Body of pancreas (tissue), 4 donors: ENCODE results near the gene KIF11. TPM values are rescaled to one million over a fixed set of nuclear protein-coding genes. Genes with fewer than 3 reads are reported as not detected.

ENCODE experiments used
- ATAC-seq: fragments of 150-250 bp; one replicate; pipeline ENCODE4 v1.9.1; 2016
- DNase-seq, 4 donors: peaks; one replicate each; pipeline ENCODE4 v3.0.0-alpha.2; 2019
- H3K27ac ChIP-seq, 4 donors: fragments of 200-600 bp; sonication (generic); 1 replicate in 3 of 4; 2 replicates in 1 of 4; pipeline versions ENCODE4 v1.5.1 to v1.6.1; 2016 to 2019; ENCODE audit warnings: mild to moderate bottlenecking in 1 of 4, mixed read lengths in 1 of 4, moderate library complexity in 1 of 4
- H3K27me3 ChIP-seq, 2 donors: fragments of 200-600 bp; sonication (generic); one replicate each; pipeline ENCODE4 v1.6.0; 2016; ENCODE audit warnings: mild to moderate bottlenecking in 1 of 2
- H3K36me3 ChIP-seq, 2 donors: fragments of 200-600 bp; sonication (generic); replicated peaks in 1 of 2; 2 replicates each; pipeline ENCODE4 v1.5.1; 2016; ENCODE audit warnings: low read depth in 2 of 2; ENCODE audit not compliant: insufficient read depth in 1 of 2
- H3K4me1 ChIP-seq: fragments of 200-600 bp; sonication (generic); one replicate; pipeline ENCODE4 v1.6.0; 2016
- H3K4me3 ChIP-seq, 2 donors: fragments of 200-600 bp; sonication (generic); 1 replicate in 1 of 2; 2 replicates in 1 of 2; pipeline ENCODE4 v1.5.1; 2016 to 2019
- H3K9me3 ChIP-seq, 3 donors: fragments of 200-600 bp; sonication (generic); 1 replicate in 2 of 3; 2 replicates in 1 of 3; pipeline ENCODE4 v1.5.1; 2016
- POLR2A ChIP-seq, 3 donors: fragments of 450-650 bp; IDR thresholded peaks; one replicate each; pipeline ENCODE4 v1.6.1; 2016; ENCODE audit warnings: antibody characterized with exemption in 3 of 3, mild to moderate bottlenecking in 2 of 3
- WGBS, 2 donors: methylation state at CpG; one replicate each; pipeline ENCODE4 v1.1.5; 2017; 5-methylcytosine and 5-hydroxymethylcytosine counted together
- intact Hi-C: fragments of 100-400 bp; cut with DNase I; formaldehyde crosslinking; loops from one replicate; pipeline ENCODE4 v1.15.1; 2023
- small RNA-seq: library from RNA; depleted of rRNA; stranded (forward); fragments of <200 nt; gene quantifications from one replicate; pipeline ENCODE3, GENCODE V24; 2016
- total RNA-seq, 2 donors: library from RNA; depleted of rRNA; stranded (reverse); fragments of >200 nt; gene quantifications; one replicate each; pipeline ENCODE4 v1.1.0, GENCODE V29; 2016
- TF ChIP-seq, protein P1 (sequence below), 7 experiments: fragments of 450-650 bp in 4 of 7; fragments of 200-600 bp in 3 of 7; sonication (generic) in 3 of 7; IDR thresholded peaks; one replicate each; pipeline ENCODE4 v1.5.1; 2016 to 2019; ENCODE audit warnings: antibody characterized with exemption in 7 of 7

KIF11 gene
- total RNA-seq, 2 donors from 2014 or later, result 0.26 to 0.66 TPM

DNA sequence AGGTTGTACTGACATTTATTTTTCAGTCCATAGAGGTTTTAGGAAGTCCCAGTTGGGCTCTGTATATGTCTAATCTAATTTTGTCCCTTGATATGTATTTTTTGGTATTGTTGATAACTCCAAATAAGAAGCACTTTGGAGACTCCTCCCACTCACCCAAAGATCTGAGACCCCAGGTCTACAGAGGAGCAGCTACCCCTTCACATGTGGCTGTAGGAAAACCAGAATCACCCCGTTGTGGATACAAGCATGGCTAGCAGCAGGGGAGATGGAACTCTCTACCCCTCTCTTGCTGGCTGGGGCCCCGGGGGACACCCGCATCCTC, 106.2 kb downstream of the KIF11 start:
- H3K4me3 ChIP-seq, result no peak overlapping the region
- WGBS, 2 donors, result 44 to 46% methylated on average over 1 to 3 of the region's 3 CpGs
- DNase-seq, result no peak
- H3K27ac ChIP-seq, result no peak overlapping the region
- no peaks in the 10 kb centered on the region for H3K36me3 ChIP-seq
- H3K27me3 ChIP-seq, result no peaks in the 10 kb centered on the region
- H3K9me3 ChIP-seq, result no peaks in the 10 kb centered on the region
- intact Hi-C loops, result no loop called here
- TF ChIP-seq POLR2A (IDR thresholded peaks at IDR 0.05), result no peak
- TF ChIP-seq, protein P1, sequence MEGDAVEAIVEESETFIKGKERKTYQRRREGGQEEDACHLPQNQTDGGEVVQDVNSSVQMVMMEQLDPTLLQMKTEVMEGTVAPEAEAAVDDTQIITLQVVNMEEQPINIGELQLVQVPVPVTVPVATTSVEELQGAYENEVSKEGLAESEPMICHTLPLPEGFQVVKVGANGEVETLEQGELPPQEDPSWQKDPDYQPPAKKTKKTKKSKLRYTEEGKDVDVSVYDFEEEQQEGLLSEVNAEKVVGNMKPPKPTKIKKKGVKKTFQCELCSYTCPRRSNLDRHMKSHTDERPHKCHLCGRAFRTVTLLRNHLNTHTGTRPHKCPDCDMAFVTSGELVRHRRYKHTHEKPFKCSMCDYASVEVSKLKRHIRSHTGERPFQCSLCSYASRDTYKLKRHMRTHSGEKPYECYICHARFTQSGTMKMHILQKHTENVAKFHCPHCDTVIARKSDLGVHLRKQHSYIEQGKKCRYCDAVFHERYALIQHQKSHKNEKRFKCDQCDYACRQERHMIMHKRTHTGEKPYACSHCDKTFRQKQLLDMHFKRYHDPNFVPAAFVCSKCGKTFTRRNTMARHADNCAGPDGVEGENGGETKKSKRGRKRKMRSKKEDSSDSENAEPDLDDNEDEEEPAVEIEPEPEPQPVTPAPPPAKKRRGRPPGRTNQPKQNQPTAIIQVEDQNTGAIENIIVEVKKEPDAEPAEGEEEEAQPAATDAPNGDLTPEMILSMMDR (IDR thresholded peaks at IDR 0.05), result no peak
- ATAC-seq, result no peak
- peaks cover 49% of the 10 kb centered on the region for H3K4me1 ChIP-seq

DNA sequence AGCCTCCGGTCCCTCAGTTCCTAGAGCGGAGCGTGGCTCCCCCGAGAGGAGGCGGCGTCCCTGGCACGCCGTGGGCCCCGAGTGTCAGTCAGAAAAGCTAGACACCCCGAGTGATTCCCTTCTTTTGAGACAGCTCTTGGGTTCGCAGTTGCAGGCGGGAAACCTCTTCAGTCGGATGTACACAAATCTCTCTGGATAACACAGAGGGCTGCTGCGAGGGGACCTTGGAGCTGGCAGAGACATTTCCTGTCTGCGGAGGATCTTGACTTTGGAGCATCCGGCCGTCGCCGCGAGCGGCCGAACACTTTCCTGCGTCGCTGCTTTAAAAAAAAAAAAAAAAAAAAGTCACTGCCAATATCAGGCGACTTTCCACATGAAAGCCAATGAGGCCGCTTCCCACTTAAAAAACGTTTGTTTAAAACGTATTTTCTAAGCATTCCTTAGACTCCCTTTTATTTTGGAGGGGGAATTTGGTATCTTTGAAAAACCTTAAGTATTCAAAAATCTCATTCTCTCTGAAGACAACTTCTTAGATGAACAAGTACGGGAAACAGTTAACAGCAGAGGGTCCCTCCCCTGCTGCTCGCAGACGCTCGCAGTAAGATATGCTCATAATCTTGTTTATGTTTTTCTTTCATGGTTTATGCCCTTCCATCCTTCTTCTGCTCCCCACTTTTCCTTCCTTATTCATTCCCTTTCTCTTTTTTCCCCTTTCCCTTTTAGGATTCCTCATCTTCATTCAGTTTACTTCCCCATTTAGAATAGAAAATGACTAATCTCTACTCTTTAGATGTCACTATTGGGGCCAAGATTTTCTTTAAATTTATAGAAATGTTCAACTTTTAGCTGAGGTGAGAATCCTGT, 106.8 kb downstream of the KIF11 start:
- peak in 2 of 4 donors; percentile 15 to 32 for DNase-seq
- intact Hi-C loops, result no loop called here
- Histone ChIP-seq H3K36me3 (no peaks in the 10 kb centered on the region), H3K9me3 (no peaks in the 10 kb centered on the region), H3K27me3 (no peaks in the 10 kb centered on the region), H3K27ac (no peak overlapping the region), H3K4me1 (peaks cover 45% of the 10 kb centered on the region), H3K4me3 (no peak overlapping the region)
- 25 to 31% methylated on average over 19 to 32 of the region's 32 CpGs for WGBS, 2 donors
- ATAC-seq, result no peak
- TF ChIP-seq POLR2A (IDR thresholded peaks at IDR 0.05), result no peak
- TF ChIP-seq, protein P1 (IDR thresholded peaks at IDR 0.05), result no peak

DNA sequence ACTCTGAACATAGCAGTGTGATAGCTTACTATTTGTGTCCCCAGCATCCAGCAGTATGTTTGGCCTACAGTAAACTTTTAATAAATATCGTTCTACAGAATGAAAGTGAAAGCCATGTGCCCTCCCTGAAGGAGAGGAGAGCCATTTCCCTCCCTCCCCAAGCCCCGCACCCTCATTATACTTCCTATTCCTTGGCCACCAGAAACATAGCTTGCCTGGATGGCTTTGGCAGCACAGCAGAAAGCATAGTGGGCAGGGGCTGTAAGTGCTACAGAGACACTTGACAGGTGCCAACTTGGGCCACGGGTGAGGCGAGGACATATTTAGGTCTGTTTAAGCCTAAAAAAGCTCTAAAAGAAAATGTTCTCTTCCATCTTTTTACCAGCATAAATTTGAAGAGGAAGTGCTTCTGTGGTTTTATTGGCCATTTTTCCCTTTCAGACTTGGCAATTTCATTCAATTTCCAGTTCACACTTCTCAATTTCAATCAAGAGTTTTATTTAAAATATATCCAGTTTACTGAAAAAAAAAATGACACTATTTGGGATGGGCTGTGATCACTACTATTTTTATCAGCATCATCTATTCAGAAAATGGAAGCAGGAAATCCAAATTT, 109.5 kb downstream of the KIF11 start:
- TF ChIP-seq, protein P1 (IDR thresholded peaks at IDR 0.05), result no peak
- no peak for TF ChIP-seq POLR2A (IDR thresholded peaks at IDR 0.05)
- 64 to 86% methylated on average over 4 of the region's 4 CpGs for WGBS, 2 donors
- no peaks in the 10 kb centered on the region for H3K9me3 ChIP-seq
- H3K36me3 ChIP-seq, result no peaks in the 10 kb centered on the region
- no peak overlapping the region for H3K4me3 ChIP-seq
- no peak overlapping the region for H3K27ac ChIP-seq
- intact Hi-C loops, result no loop called here
- H3K27me3 ChIP-seq, result no peaks in the 10 kb centered on the region
- H3K4me1 ChIP-seq, result peaks cover 26% of the 10 kb centered on the region
- DNase-seq (no peak), ATAC-seq (no peak)

Small RNA genes within 50 kb of the gene (small RNA-seq; reads per million reads assigned to genes)
- gene RN7SL644P, result not detected

Other genes starting within 250 kb of the KIF11 start
- 10 to 100 TPM; 13.8 to 19.5 TPM for gene IDE, start 19.0 kb upstream of the KIF11 start, total RNA-seq
- gene HHEX, start 96.8 kb downstream of the KIF11 start, total RNA-seq, result 10 to 100 TPM; 33.5 to 37.9 TPM